Trophoblast cell (in vitro differentiated cells and primary cell): Measurements from ENCODE around the gene ABCA7.

Source experiments
- DNase-seq, 2 donors: peaks; one replicate each; pipeline ENCODE4 v3.0.0-alpha.2; 2016
- H2AFZ ChIP-seq: 2 replicates; pipeline ENCODE4 v1.6.1; 2013; ENCODE audit warnings: low read length, moderate library complexity, mild to moderate bottlenecking; ENCODE audit not compliant: insufficient read depth, poor library complexity
- H2AK5ac ChIP-seq: 2 replicates; pipeline ENCODE4 v1.6.1; 2013; ENCODE audit warnings: mild to moderate bottlenecking, low read length
- H2BK120ac ChIP-seq: 2 replicates; pipeline ENCODE4 v1.6.1; 2013; ENCODE audit warnings: low read length, mild to moderate bottlenecking, moderate library complexity; ENCODE audit not compliant: insufficient read depth, poor library complexity
- H2BK12ac ChIP-seq: 2 replicates; pipeline ENCODE4 v1.6.1; 2013; ENCODE audit warnings: mild to moderate bottlenecking, low read length, moderate library complexity
- H2BK5ac ChIP-seq: 2 replicates; pipeline ENCODE4 v1.6.1; 2013; ENCODE audit warnings: low read length, low read depth, moderate library complexity, mild to moderate bottlenecking; ENCODE audit not compliant: poor library complexity
- H3K14ac ChIP-seq: 2 replicates; pipeline ENCODE4 v1.6.1; 2013; ENCODE audit warnings: mild to moderate bottlenecking, low read length
- H3K18ac ChIP-seq: 2 replicates; pipeline ENCODE4 v1.6.1; 2013; ENCODE audit warnings: mild to moderate bottlenecking, low read length
- H3K23ac ChIP-seq: 2 replicates; pipeline ENCODE4 v1.6.1; 2013; ENCODE audit warnings: low read length
- H3K27ac ChIP-seq: 2 replicates; pipeline ENCODE4 v1.5.1; 2013; ENCODE audit warnings: low read depth, mild to moderate bottlenecking, inconsistent platforms, low read length, moderate library complexity
- H3K27me3 ChIP-seq: 2 replicates; pipeline ENCODE4 v1.6.1; 2013; ENCODE audit warnings: inconsistent platforms, mild to moderate bottlenecking, low read length, moderate library complexity; ENCODE audit not compliant: insufficient read depth
- H3K36me3 ChIP-seq, 2 experiments: 1 replicate in 1 of 2; 2 replicates in 1 of 2; pipeline ENCODE4 v1.6.1; 2013; ENCODE audit warnings: low read length in 2 of 2, mild to moderate bottlenecking in 2 of 2, moderate library complexity in 1 of 2; ENCODE audit not compliant: insufficient read depth in 2 of 2, control insufficient read depth in 1 of 2
- H3K4ac ChIP-seq: 2 replicates; pipeline ENCODE4 v1.6.1; 2013; ENCODE audit warnings: low read depth, mild to moderate bottlenecking, low read length, moderate library complexity
- H3K4me1 ChIP-seq, 2 experiments: 1 replicate in 1 of 2; 2 replicates in 1 of 2; pipeline ENCODE4 v1.6.1; 2013; ENCODE audit warnings: low read length in 2 of 2, mild to moderate bottlenecking in 2 of 2, moderate library complexity in 1 of 2; ENCODE audit not compliant: insufficient read depth in 2 of 2, control insufficient read depth in 1 of 2
- H3K4me2 ChIP-seq: 2 replicates; pipeline ENCODE4 v1.6.1; 2013; ENCODE audit warnings: inconsistent platforms, mild to moderate bottlenecking, low read length, moderate library complexity
- H3K4me3 ChIP-seq: 2 replicates; pipeline ENCODE4 v1.5.1; 2013; ENCODE audit warnings: mild to moderate bottlenecking, low read depth, low read length, inconsistent platforms
- H3K79me1 ChIP-seq: one replicate; pipeline ENCODE4 v1.6.1; 2013; ENCODE audit warnings: low read length
- H3K79me2 ChIP-seq: 2 replicates; pipeline ENCODE4 v1.6.1; 2013; ENCODE audit warnings: low read length, mild to moderate bottlenecking; ENCODE audit not compliant: control insufficient read depth, insufficient read depth, poor library complexity
- H3K9ac ChIP-seq: 2 replicates; pipeline ENCODE4 v1.6.1; 2013; ENCODE audit warnings: mild to moderate bottlenecking, low read length
- H3K9me3 ChIP-seq: 2 replicates; pipeline ENCODE4 v1.6.1; 2013; ENCODE audit warnings: low read depth, mild to moderate bottlenecking, control low read depth, inconsistent platforms, low read length; ENCODE audit not compliant: insufficient read depth
- H4K12ac ChIP-seq: 2 replicates; pipeline ENCODE4 v1.6.1; 2013; ENCODE audit warnings: low read depth, mild to moderate bottlenecking, low read length, moderate library complexity
- H4K8ac ChIP-seq: 2 replicates; pipeline ENCODE4 v1.6.1; 2013; ENCODE audit warnings: low read depth, mild to moderate bottlenecking, low read length, moderate library complexity
- H4K91ac ChIP-seq: one replicate; pipeline ENCODE4 v1.6.1; 2013; ENCODE audit warnings: low read depth, mild to moderate bottlenecking, low read length, moderate library complexity
- WGBS: extraction: QIAGEN DNeasy Blood & Tissue Kit; methylation state at CpG from one replicate; pipeline ENCODE4 v1.1.7; 2013; ENCODE audit warnings: missing lambda C conversion rate; ENCODE audit not compliant: insufficient read length, insufficient coverage; ENCODE audit errors: extremely low coverage; 5-methylcytosine and 5-hydroxymethylcytosine counted together

ABCA7 gene

GRCh38 chr19:1046117-1046626 lies 6.3 kb downstream of the ABCA7 start:
- no peaks in the 10 kb centered on the region for H3K27me3 ChIP-seq
- no peak overlapping the region for H3K18ac ChIP-seq
- no peak overlapping the region for H2AFZ ChIP-seq
- H4K8ac ChIP-seq = no peak overlapping the region
- WGBS = no CpG with 5 or more reads among the region's 33 CpGs
- H2AK5ac ChIP-seq = no peak overlapping the region
- H4K12ac ChIP-seq = no peak overlapping the region
- no peak overlapping the region for H3K23ac ChIP-seq
- DNase-seq = no peak
- no peak overlapping the region for H3K4ac ChIP-seq
- H2BK120ac ChIP-seq = no peak overlapping the region
- H3K79me1 ChIP-seq = no peaks in the 10 kb centered on the region
- H3K27ac ChIP-seq = no peak overlapping the region
- H3K4me3 ChIP-seq = no peak overlapping the region
- H3K4me1 ChIP-seq = peaks cover 2 to 3% of the 10 kb centered on the region in 2 experiments
- no peaks in the 10 kb centered on the region for H3K79me2 ChIP-seq
- no peak overlapping the region for H2BK5ac ChIP-seq
- no peak overlapping the region for H2BK12ac ChIP-seq
- no peak overlapping the region for H4K91ac ChIP-seq
- H3K4me2 ChIP-seq = no peak overlapping the region
- peaks cover 27 to 28% of the 10 kb centered on the region in 2 experiments for H3K36me3 ChIP-seq
- H3K14ac ChIP-seq = no peak overlapping the region
- no peak overlapping the region for H3K9ac ChIP-seq
- peaks cover 7% of the 10 kb centered on the region for H3K9me3 ChIP-seq

- Histone ChIP-seq H3K4ac (no peak overlapping the region), H3K4me1 (no peaks in the 10 kb centered on the region)
Measured at GRCh38 chr19:1046836-1047695, 7.2 kb downstream of the ABCA7 start.

GRCh38 chr19:1047696-1048147 lies 7.8 kb downstream of the ABCA7 start:
- Histone ChIP-seq H2BK120ac (no peak overlapping the region), H3K79me2 (no peaks in the 10 kb centered on the region), H3K9ac (no peak overlapping the region), H3K14ac (no peak overlapping the region), H2AK5ac (no peak overlapping the region), H3K36me3 (peaks cover 21 to 23% of the 10 kb centered on the region in 2 experiments), H2BK12ac (no peak overlapping the region), H3K18ac (no peak overlapping the region), H4K12ac (no peak overlapping the region), H2AFZ (no peak overlapping the region), H3K4ac (no peak overlapping the region), H3K27ac (no peak overlapping the region), H3K4me2 (no peak overlapping the region), H4K91ac (no peak overlapping the region), H4K8ac (no peak overlapping the region), H3K79me1 (no peaks in the 10 kb centered on the region), H3K4me1 (no peaks in the 10 kb centered on the region), H3K4me3 (no peak overlapping the region), H2BK5ac (no peak overlapping the region), H3K27me3 (no peaks in the 10 kb centered on the region), H3K9me3 (peaks cover 9% of the 10 kb centered on the region), H3K23ac (no peak overlapping the region)
- DNase-seq = no peak
- no CpG with 5 or more reads among the region's 20 CpGs for WGBS

More at GRCh38 chr19:1046836-1047695, 7.2 kb downstream of the ABCA7 start:
- Histone ChIP-seq H3K18ac (no peak overlapping the region), H3K27ac (no peak overlapping the region), H3K23ac (no peak overlapping the region), H3K9ac (no peak overlapping the region), H4K8ac (no peak overlapping the region), H3K79me1 (no peaks in the 10 kb centered on the region), H4K12ac (no peak overlapping the region), H2AK5ac (no peak overlapping the region), H2BK5ac (no peak overlapping the region), H3K14ac (no peak overlapping the region), H3K4me2 (no peak overlapping the region), H3K9me3 (peaks cover 9% of the 10 kb centered on the region), H4K91ac (no peak overlapping the region), H3K4me3 (no peak overlapping the region), H3K79me2 (no peaks in the 10 kb centered on the region), H2BK120ac (no peak overlapping the region), H2BK12ac (no peak overlapping the region), H2AFZ (no peak overlapping the region), H3K36me3 (peaks cover 27 to 28% of the 10 kb centered on the region in 2 experiments), H3K27me3 (no peaks in the 10 kb centered on the region)
- WGBS = no CpG with 5 or more reads among the region's 77 CpGs
- DNase-seq = no peak

- Histone ChIP-seq H3K18ac (no peak overlapping the region), H3K36me3 (peaks cover 20 to 32% of the 10 kb centered on the region in 2 experiments), H4K8ac (no peak overlapping the region), H3K79me1 (no peaks in the 10 kb centered on the region), H2BK12ac (no peak overlapping the region), H4K91ac (no peak overlapping the region), H3K9ac (no peak overlapping the region), H2BK120ac (no peak overlapping the region), H3K4me2 (no peak overlapping the region), H3K14ac (no peak overlapping the region), H3K27ac (no peak overlapping the region), H3K9me3 (peaks cover 9% of the 10 kb centered on the region), H3K4me1 (no peaks in the 10 kb centered on the region), H2AK5ac (no peak overlapping the region), H2BK5ac (no peak overlapping the region), H3K27me3 (no peaks in the 10 kb centered on the region), H3K79me2 (no peaks in the 10 kb centered on the region), H3K23ac (no peak overlapping the region), H4K12ac (no peak overlapping the region), H2AFZ (no peak overlapping the region), H3K4ac (no peak overlapping the region), H3K4me3 (no peak overlapping the region)
- WGBS = no CpG with 5 or more reads among the region's 17 CpGs
- no peak for DNase-seq
Measured at GRCh38 chr19:1049106-1049505, 9.2 kb downstream of the ABCA7 start.
